Activated gamma-delta T cell treated with anti-CD3 and anti-CD28 coated beads, Interleukin-2, amount 50 U/mL, for 16 hours (primary cell): ENCODE data around the gene TUBGCP6.
A peak's percentile ranks its signal among the peaks of the same experiment; 100 is the strongest.

Source experiments
- DNase-seq: peaks from one replicate; pipeline ENCODE4 v3.0.0-alpha.2; 2020; ENCODE audit warnings: low read depth

TUBGCP6 gene

GRCh38 chr22:50194037-50194805 lies 50.6 kb downstream of the TUBGCP6 start:
- DNase-seq: no peak

- no peak for DNase-seq
Measured at GRCh38 chr22:50193621-50194020, 51.2 kb downstream of the TUBGCP6 start.

GRCh38 chr22:50192436-50193204 lies 52.2 kb downstream of the TUBGCP6 start:
- no peak for DNase-seq

GRCh38 chr22:50190941-50191741 lies 53.7 kb downstream of the TUBGCP6 start:
- DNase-seq: peak; percentile 71

GRCh38 chr22:50190182-50190940 lies 54.5 kb downstream of the TUBGCP6 start:
- DNase-seq: peak; percentile 64

- DNase-seq: no peak
Measured at GRCh38 chr22:50189849-50190181, 55.0 kb downstream of the TUBGCP6 start.

GRCh38 chr22:50189184-50189848 lies 55.5 kb downstream of the TUBGCP6 start:
- no peak for DNase-seq

- no peak for DNase-seq
Measured at GRCh38 chr22:50188356-50188755, 56.5 kb downstream of the TUBGCP6 start.

GRCh38 chr22:50186761-50187523 lies 57.9 kb downstream of the TUBGCP6 start:
- no peak for DNase-seq

GRCh38 chr22:50186181-50186714 lies 58.6 kb downstream of the TUBGCP6 start:
- DNase-seq: no peak

GRCh38 chr22:50185375-50186087 lies 59.3 kb downstream of the TUBGCP6 start, which contains the start of gene TRABD:
TSS of gene TRABD (plus strand) at chr22:50185913. CDS start at chr22:50193061, 7,148 bp downstream.
- DNase-seq: peak; percentile 78

- no peak for DNase-seq
Measured at GRCh38 chr22:50184902-50185374, 59.9 kb downstream of the TUBGCP6 start.

GRCh38 chr22:50184004-50184901 lies 60.6 kb downstream of the TUBGCP6 start:
- DNase-seq: no peak

GRCh38 chr22:50183141-50183971 lies 61.5 kb downstream of the TUBGCP6 start:
- DNase-seq: no peak

- no peak for DNase-seq
Measured at GRCh38 chr22:50182176-50183081, 62.4 kb downstream of the TUBGCP6 start.
